Smooth muscle cell (in vitro differentiated cells): ENCODE results near the gene DBF4. TPM values are rescaled to one million over a fixed set of nuclear protein-coding genes. Genes with fewer than 3 reads are reported as not detected.
"Not testable (repeated sequence)": the region's sequence is repeated elsewhere in the genome, so short reads cannot be mapped to it uniquely, and the experiment has no call there.

Experiments used
- DNase-seq: peaks from one replicate; lab custom pipeline; 2025; ENCODE audit not compliant: unreplicated experiment; lab: John Stamatoyannopoulos, UW
- H2AFZ ChIP-seq: fragments of 200-600 bp; sonication (generic); 2 replicates; pipeline ENCODE4 v1.6.0; 2016; ENCODE audit warnings: antibody characterized with exemption, low read depth, mild to moderate bottlenecking
- H3F3A ChIP-seq: fragments of 200-600 bp; sonication (generic); 2 replicates; pipeline ENCODE4 v1.6.0; 2017; ENCODE audit warnings: antibody characterized with exemption, low read depth
- H3K27ac ChIP-seq: fragments of 200-600 bp; sonication (generic); 2 replicates; pipeline ENCODE4 v1.5.1; 2016; ENCODE audit warnings: low read depth, mild to moderate bottlenecking
- H3K27me3 ChIP-seq: fragments of 200-600 bp; sonication (generic); 2 replicates; pipeline ENCODE4 v1.6.1; 2016; ENCODE audit warnings: low read depth, mild to moderate bottlenecking
- H3K36me3 ChIP-seq: fragments of 200-600 bp; sonication (generic); 2 replicates; pipeline ENCODE4 v1.5.1; 2016; ENCODE audit warnings: low read depth
- H3K4me1 ChIP-seq: fragments of 200-600 bp; sonication (generic); 2 replicates; pipeline ENCODE4 v1.5.1; 2016; ENCODE audit warnings: low read depth
- H3K4me2 ChIP-seq: fragments of 200-600 bp; sonication (generic); 2 replicates; pipeline ENCODE4 v1.6.0; 2016; ENCODE audit warnings: mild to moderate bottlenecking
- H3K4me3 ChIP-seq: fragments of 200-600 bp; sonication (generic); 2 replicates; pipeline ENCODE4 v1.5.1; 2016; ENCODE audit warnings: mild to moderate bottlenecking
- H3K79me2 ChIP-seq: fragments of 200-600 bp; sonication (generic); 2 replicates; pipeline ENCODE4 v1.6.0; 2016; ENCODE audit warnings: low read depth, mild to moderate bottlenecking
- H3K9ac ChIP-seq: fragments of 200-600 bp; sonication (generic); 2 replicates; pipeline ENCODE4 v1.6.0; 2016; ENCODE audit warnings: low read depth
- H3K9me3 ChIP-seq: fragments of 200-600 bp; sonication (generic); replicated peaks from 2 replicates; pipeline ENCODE4 v1.5.1; 2016; ENCODE audit warnings: low read depth
- H4K20me1 ChIP-seq: fragments of 200-600 bp; sonication (generic); 2 replicates; pipeline ENCODE4 v1.6.0; 2016; ENCODE audit warnings: low read depth
- CTCF ChIP-seq: fragments of 200-600 bp; sonication (generic); IDR thresholded peaks from 2 replicates; pipeline ENCODE4 v1.5.1; 2017; ENCODE audit warnings: borderline replicate concordance, mild to moderate bottlenecking, antibody characterized with exemption; ENCODE audit not compliant: insufficient read depth, poor library complexity, severe bottlenecking
- WGBS: methylation state at CpG from one replicate; pipeline ENCODE4 v1.1.7; 2016; ENCODE audit warnings: low lambda C conversion rate; 5-methylcytosine and 5-hydroxymethylcytosine counted together
- polyA plus RNA-seq: library from polyadenylated mRNA; unstranded; fragments of >200 nt; fragmentation: Nextera tagmentation; extraction: Ambion mirVana; gene quantifications from 2 replicates; pipeline ENCODE4 v1.2.1, GENCODE V29; 2016
- total RNA-seq: library from RNA; depleted of rRNA; stranded (reverse); fragments of >200 nt; gene quantifications from 2 replicates; pipeline ENCODE4 v1.2.3, GENCODE V29; 2014

The DBF4 gene
- total RNA-seq: 10.7 and 19.3 TPM in 2 replicates
- 7.7 and 11.0 TPM in 2 replicates for polyA plus RNA-seq

GRCh38 chr7:87876040-87876868 lies at the start of gene DBF4, which contains the start of gene SLC25A40:
TSS of gene DBF4 (plus strand) at chr7:87876493. CDS start at chr7:87876733, 240 bp downstream.
TSS of gene SLC25A40 (minus strand) at chr7:87876360. CDS start at chr7:87858727, 17,633 bp downstream.
- H4K20me1 ChIP-seq: no peaks in the 10 kb centered on the region
- peak within 1 kb of the TSS; percentile 60 for H3K9ac ChIP-seq
- H3K27me3 ChIP-seq: no peaks in the 10 kb centered on the region
- DNase-seq: peak; percentile 84
- under 1% methylated on average over 73 of the region's 84 CpGs for WGBS
- H3K36me3 ChIP-seq: no peaks in the 10 kb centered on the region
- H3K4me1 ChIP-seq: peaks cover 14% of the 10 kb centered on the region
- TF ChIP-seq CTCF: no peak
- H3F3A ChIP-seq: no peaks in the 10 kb centered on the region
- peak within 1 kb of the TSS; percentile 83 for H2AFZ ChIP-seq
- H3K4me2 ChIP-seq: peak within 1 kb of the TSS; percentile 83
- H3K9me3 ChIP-seq: no peaks in the 10 kb centered on the region
- H3K79me2 ChIP-seq: peaks cover 41% of the 10 kb centered on the region
- H3K27ac ChIP-seq: peak within 1 kb of the TSS; percentile 63
- H3K4me3 ChIP-seq: peak within 1 kb of the TSS; percentile 64

- H3K36me3 ChIP-seq, H3K27ac ChIP-seq, H2AFZ ChIP-seq, H4K20me1 ChIP-seq, H3K79me2 ChIP-seq, DNase-seq, H3K9ac ChIP-seq, H3K27me3 ChIP-seq, H3K4me3 ChIP-seq, H3F3A ChIP-seq, H3K4me2 ChIP-seq, H3K4me1 ChIP-seq, H3K9me3 ChIP-seq: not testable (repeated sequence)
- WGBS: 91% methylated on average over 1 of the region's 1 CpG
Measured at GRCh38 chr7:87828383-87828782, 47.9 kb upstream of the DBF4 start.

- Histone ChIP-seq H3K27me3 (no peaks in the 10 kb centered on the region), H3K4me3 (no peak overlapping the region), H2AFZ (no peak overlapping the region), H4K20me1 (no peaks in the 10 kb centered on the region), H3K36me3 (no peaks in the 10 kb centered on the region), H3K9ac (no peak overlapping the region), H3F3A (no peaks in the 10 kb centered on the region), H3K4me2 (no peak overlapping the region), H3K9me3 (no peaks in the 10 kb centered on the region), H3K4me1 (no peaks in the 10 kb centered on the region), H3K27ac (no peak overlapping the region), H3K79me2 (no peaks in the 10 kb centered on the region)
- 60% methylated on average over 1 of the region's 1 CpG for whole genome bisulfite sequencing
- no peak for TF ChIP-seq CTCF
- DNase-seq: no peak
Measured at GRCh38 chr7:87831097-87831496, 45.2 kb upstream of the DBF4 start.

GRCh38 chr7:87833130-87833529 lies 43.2 kb upstream of the DBF4 start:
- Histone ChIP-seq H3K9me3 (no peaks in the 10 kb centered on the region), H3K27me3 (no peaks in the 10 kb centered on the region), H3K4me3 (no peak overlapping the region), H3K4me1 (no peaks in the 10 kb centered on the region), H3K4me2 (no peak overlapping the region), H3K79me2 (no peaks in the 10 kb centered on the region), H3K36me3 (no peaks in the 10 kb centered on the region), H2AFZ (no peak overlapping the region), H3F3A (no peaks in the 10 kb centered on the region), H3K9ac (no peak overlapping the region), H4K20me1 (no peaks in the 10 kb centered on the region), H3K27ac (no peak overlapping the region)
- no peak for TF ChIP-seq CTCF
- WGBS: 84% methylated on average over 1 of the region's 1 CpG
- no peak for DNase-seq
